RWPE1 (cell line): ENCODE results near the gene SAE1.

Experiments used
- CTCF ChIA-PET: fragments of 350-600 bp; sonication (Branson Sonifier 250); formaldehyde crosslinking; extraction: SDS; loops from one replicate; lab custom pipeline; 2021; lab: Yijun Ruan, JAX
- POLR2A ChIA-PET: fragments of 400-600 bp; formaldehyde crosslinking; extraction: SDS; loops from one replicate; lab custom pipeline; 2020; ENCODE audit warnings: antibody characterized with exemption; ENCODE audit not compliant: low non-redundant PET; lab: Yijun Ruan, JAX
- DNase-seq: peaks from one replicate; pipeline ENCODE4 v3.0.0; 2012; ENCODE audit warnings: low spot score
- H3K27ac ChIP-seq: fragments of 450-650 bp; 2 replicates; pipeline ENCODE4 v1.5.1; 2017
- CTCF ChIP-seq: fragments of 450-650 bp; conservative IDR thresholded peaks from 2 replicates; pipeline ENCODE4 v1.5.1; 2017; ENCODE audit warnings: low read depth, mild to moderate bottlenecking

SAE1 gene

DNA sequence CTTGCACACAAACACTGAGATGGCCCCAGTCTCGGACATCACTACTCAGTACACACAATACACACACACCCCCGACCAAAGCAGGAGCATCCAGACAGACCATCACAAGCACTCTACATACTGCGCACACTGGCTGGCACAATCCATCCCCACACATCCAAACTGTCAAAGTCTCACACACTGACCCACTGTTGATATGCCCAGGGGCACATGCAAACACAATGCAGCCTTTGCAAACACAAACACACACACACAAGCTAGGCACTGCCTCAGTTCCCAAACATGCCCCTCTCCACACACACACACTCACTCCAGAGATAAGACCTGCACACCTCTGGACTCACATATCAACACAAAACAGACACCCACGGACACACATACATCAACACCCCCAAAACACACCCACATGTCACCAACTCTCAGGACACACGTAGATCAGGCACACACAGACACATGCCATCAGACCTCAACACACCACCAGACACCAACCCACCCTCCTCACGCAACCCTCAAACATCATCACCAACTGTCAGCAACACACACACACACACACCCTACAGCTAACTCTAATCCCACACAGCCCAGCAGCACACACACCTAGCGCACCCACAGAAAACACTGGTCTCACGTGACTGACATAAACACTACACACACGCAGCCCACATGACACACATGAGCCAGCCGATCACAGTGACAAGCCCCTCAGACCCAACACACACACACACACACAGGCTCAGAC lies 98.5 kb downstream of the SAE1 start:
- TF ChIP-seq CTCF = no peak
- ChIA-PET POLR2A (no interaction called here), CTCF (interaction anchor here (0.6 to 0.7 kb wide), 2 partner anchors 77 to 86 kb away, joined by 3 read pairs; no protein-coding TSS in a partner anchor)
- DNase-seq = no peak
- H3K27ac ChIP-seq = peak overlapping the region; percentile 99

GRCh38 chr19:47229676-47230053 lies 99.0 kb downstream of the SAE1 start:
- ChIA-PET POLR2A (no interaction called here), CTCF (interaction anchor here (0.6 to 0.7 kb wide), 2 partner anchors 18 to 86 kb away, joined by 3 read pairs; no protein-coding TSS in a partner anchor)
- TF ChIP-seq CTCF = no peak
- no peak for DNase-seq
- peak overlapping the region; percentile 99 for H3K27ac ChIP-seq

GRCh38 chr19:47230054-47230920 lies 99.7 kb downstream of the SAE1 start:
- POLR2A ChIA-PET = no interaction called here
- CTCF ChIA-PET = interaction anchor here (0.6 to 0.7 kb wide), 2 partner anchors 17 to 85 kb away, joined by 3 read pairs; no protein-coding TSS in a partner anchor
- peak; percentile 94 for TF ChIP-seq CTCF
- H3K27ac ChIP-seq = peak overlapping the region; percentile 99
- DNase-seq = peak; percentile 47

GRCh38 chr19:47230921-47231214 lies 100.2 kb downstream of the SAE1 start, which contains the start of gene BBC3:
Gene BBC3 (minus strand): TSS chr19:47231199. CDS start chr19:47228431, 2,768 bp downstream.
- no peak for DNase-seq
- POLR2A ChIA-PET = no interaction called here
- TF ChIP-seq CTCF = no peak
- CTCF ChIA-PET = no interaction called here
- peak within 1 kb of the TSS; percentile 99 for H3K27ac ChIP-seq

DNA sequence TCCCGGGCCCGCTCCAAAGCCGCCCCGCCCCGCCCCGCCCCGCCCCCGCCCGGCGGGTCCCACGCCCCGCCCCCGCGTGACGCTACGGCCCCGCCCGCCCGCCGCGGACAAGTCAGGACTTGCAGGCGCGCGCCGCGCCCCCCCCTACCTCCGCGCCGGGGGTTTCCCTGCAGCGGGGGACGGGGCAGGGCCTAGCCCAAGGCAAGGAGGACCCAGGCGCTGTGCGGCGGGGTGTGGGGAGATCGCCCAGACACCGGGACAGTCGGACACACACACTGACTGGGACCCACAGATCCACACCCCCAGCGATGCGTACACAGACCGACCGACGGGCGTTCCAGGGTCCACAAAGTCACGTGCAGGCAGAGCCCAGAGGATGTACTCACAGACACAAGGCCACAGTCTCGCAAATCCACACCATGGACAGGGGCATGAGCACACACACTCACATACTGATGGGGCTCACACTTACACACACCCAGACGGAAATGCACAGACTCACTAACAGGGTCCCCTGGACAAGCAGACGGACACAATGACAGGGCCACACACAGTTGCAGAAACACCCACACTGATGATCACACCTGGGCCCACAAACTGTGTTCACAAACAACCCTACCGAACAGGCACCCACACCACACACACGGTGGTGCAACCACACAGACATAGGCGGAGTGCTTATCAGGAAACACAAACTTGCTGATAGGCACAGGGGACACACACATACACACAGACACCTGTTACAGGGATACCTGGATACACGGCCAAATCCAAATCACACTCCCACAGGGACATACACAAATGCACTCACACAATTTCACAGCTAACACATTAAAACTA lies 100.8 kb downstream of the SAE1 start:
- peak; percentile 78 for DNase-seq
- no peak for TF ChIP-seq CTCF
- POLR2A ChIA-PET = interaction anchor here (1.2 kb wide), 1 partner anchor 11 kb away, joined by 3 read pairs; no protein-coding TSS in a partner anchor
- peak overlapping the region; percentile 99 for H3K27ac ChIP-seq
- CTCF ChIA-PET = interaction anchor here (1.5 kb wide), 1 partner anchor 20 kb away, joined by 6 read pairs; no protein-coding TSS in a partner anchor
